Stimulated activated CD4-positive, alpha-beta T cell treated with anti-CD3 and anti-CD28 coated beads, Interleukin-1b, Interleukin-23, amount 100 ng/mL, for 4 hours (primary cell): ENCODE measurements around the gene FIP1L1.

Experiments used
- DNase-seq, 2 donors: peaks; one replicate each; pipeline ENCODE4 v3.0.0-alpha.2; 2020; ENCODE audit warnings: low read depth in 2 of 2

FIP1L1 gene

GRCh38 chr4:53476232-53477037 is 99.0 kb downstream of the FIP1L1 start:
- no peak for DNase-seq

DNA sequence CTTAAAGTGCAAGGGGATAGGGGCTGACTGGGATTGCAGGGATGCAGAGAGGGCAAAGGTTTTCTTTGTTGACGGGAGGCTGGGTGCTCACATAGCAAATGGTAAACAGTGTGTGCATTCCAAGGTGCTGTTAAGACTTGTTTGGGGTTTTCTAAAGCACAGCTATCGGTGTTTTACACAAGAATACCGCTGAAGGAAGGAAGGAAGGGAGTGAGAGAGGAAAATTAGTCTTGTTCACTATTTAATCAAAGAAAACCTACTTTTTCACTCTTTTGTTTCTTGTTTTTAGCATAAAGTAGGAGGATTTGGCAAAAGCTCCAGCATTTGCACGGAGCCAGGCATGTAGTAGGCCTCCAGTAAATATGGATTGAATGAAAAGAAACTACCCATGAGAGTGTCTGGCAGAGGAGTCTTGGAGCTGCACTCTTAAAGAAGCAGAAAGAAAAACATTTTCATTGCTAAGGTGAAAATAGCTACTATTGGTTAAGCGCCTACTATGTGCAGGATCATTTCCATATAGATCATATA is 99.7 kb downstream of the FIP1L1 start:
- no peak for DNase-seq

GRCh38 chr4:53477636-53478035 is 100.2 kb downstream of the FIP1L1 start:
- no peak for DNase-seq

GRCh38 chr4:53478671-53479456 is 101.4 kb downstream of the FIP1L1 start:
- no peak for DNase-seq

DNA sequence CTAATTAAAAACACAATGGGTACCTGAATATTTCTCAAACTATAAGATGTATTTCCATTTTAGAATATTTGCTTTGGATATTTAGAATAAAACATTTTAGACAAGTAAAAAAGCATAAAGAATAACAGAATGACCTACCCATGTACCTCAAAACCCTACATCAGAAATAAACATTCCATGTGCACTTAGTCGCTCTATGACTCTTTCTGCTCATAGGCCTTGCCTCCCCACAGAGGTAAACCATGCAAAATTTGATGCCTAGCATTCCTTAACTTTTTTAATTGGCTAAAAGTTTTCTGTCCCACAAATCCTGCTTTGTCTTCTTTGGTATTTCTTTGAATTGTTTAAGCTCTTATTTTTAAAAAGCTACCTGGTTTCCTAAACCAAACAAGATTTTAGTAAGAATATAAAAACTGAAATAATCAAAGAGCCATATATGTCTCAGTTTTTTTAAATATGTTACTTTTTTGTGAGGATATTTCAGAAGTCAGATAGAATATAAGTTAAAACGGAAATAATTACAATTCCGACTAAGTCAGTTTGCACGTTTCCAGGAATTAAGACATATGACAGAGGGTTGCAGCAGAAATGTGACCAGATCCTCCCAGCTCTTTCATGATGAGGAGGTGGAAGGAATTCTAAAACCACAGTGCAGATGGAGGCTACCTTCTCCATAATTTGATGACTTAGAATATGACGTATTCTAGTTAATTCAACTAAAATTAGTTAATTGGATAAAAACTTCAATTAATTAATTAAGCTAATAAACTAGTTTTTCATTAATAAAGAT is 102.5 kb downstream of the FIP1L1 start:
- no peak for DNase-seq

- DNase-seq: no peak
Observed at GRCh38 chr4:53480909-53481308, 103.5 kb downstream of the FIP1L1 start.

GRCh38 chr4:53481586-53481985 is 104.1 kb downstream of the FIP1L1 start:
- no peak for DNase-seq

DNA sequence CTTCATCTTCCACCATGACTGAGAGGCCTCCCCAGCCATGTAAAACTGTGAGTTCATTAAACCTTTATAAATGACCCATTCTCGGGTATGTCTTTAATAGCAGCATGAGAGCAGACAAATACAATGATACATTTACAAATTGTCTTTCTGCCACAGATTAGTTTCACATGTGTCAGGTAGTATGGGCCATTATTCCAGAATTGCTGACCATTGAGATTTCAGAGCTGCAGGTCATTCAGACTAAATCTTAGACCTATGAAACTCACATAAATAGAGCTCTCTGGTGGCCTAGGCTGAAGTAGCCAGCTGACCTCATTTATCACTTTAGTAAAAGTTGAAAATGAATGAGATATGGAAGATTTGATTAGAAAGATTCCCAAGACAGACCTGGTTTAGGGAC is 105.8 kb downstream of the FIP1L1 start:
- DNase-seq: no peak

DNA sequence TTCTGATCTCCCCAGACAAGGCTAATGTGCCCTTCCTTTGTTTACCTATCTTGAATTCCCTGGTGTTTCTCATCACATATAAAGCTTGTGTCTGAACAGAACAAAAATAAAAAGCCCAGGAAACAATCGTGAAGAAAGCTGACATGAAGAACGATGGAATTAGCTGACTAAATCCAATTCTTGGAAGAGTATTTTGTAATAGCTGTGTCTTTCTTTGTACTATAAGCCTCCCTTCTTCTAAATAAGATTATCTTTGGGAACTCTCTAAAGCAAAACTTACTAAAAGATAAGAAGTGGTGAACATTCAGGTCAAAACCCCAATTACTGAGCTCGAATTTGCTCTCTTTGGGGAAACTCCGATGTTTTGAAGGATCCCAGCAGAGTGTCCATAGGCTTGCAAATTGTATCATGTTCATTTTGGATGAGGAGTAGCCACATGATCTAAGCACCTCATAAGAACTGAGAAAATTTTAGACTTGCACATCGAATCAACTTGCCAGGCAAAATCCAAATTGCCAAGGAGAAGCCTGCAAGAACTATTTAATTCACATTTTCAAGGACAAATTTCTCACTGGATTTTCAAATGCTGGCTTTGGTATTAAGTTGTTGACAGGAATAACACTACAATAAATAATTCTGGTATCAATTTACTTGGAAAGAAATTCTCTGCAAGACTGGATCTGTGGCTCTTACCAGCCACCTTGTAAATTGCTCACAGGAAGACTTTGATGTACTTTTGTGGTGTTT is 107.6 kb downstream of the FIP1L1 start:
- no peak for DNase-seq

DNA sequence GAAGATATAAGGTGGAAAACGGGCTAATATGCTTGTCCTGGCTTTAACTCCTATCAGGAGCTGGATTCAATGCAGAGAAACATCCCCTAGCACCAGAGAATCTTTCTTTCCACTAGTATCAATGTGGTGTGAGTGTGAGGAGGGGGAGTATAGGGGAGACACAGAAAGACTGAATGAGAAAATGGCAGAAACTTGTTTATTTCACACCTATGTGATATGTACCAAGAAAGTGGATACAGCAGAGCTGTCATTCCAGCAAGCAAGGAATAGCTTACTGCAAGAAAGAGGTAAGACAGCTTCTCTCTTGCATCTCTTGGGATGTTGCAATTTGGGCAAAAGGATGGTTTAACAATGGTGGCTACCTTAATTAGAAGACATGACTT is 108.2 kb downstream of the FIP1L1 start:
- no peak for DNase-seq

- DNase-seq: no peak
Observed at GRCh38 chr4:53487766-53488165, 110.3 kb downstream of the FIP1L1 start.

- no peak for DNase-seq
Observed at GRCh38 chr4:53489279-53489889, 111.9 kb downstream of the FIP1L1 start.

GRCh38 chr4:53490161-53490956 is 112.9 kb downstream of the FIP1L1 start:
- no peak for DNase-seq

GRCh38 chr4:53490965-53491622 is 113.7 kb downstream of the FIP1L1 start:
- no peak for DNase-seq

DNA sequence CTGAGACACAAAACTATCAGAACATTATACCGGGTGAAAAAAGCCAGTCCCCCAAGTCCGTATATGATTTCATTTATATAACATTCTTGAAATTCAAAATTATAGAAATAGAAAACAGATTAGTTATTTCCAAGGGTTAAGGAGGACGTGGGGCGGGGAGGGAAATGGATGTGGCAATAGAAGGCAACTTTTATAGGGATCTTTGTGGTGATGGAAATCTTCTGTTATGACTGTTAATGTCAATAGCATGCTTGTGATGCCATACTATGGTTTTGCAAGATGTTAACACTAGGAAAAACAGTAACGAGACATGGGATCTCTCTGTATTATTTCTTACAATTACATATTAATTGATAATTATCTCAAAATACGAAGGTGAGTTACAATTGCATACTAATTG is 117.4 kb downstream of the FIP1L1 start:
- DNase-seq: no peak

- no peak for DNase-seq
Observed at GRCh38 chr4:53497487-53498244, 120.2 kb downstream of the FIP1L1 start.

- no peak for DNase-seq
Observed at GRCh38 chr4:53498706-53499105, 121.3 kb downstream of the FIP1L1 start.

DNA sequence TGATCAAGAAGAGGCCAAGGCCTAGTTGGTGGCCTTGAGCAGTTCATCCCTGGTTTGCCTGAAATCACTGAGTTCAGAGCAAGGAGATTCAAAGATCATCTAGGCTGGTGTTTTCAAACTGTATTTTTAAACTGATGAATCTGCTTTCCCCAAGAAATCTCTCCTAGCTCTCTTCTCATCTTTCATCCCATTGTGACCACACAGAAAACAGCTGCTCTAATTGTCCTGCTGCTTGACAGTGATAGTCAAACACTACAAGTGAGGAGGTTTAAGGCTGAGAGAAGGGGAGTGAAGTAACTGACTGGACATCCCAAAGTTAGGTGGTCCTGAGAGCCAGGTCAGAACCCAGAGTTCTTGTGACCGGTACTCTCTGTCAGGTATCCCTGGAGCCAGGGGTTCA is 122.3 kb downstream of the FIP1L1 start:
- no peak for DNase-seq

DNA sequence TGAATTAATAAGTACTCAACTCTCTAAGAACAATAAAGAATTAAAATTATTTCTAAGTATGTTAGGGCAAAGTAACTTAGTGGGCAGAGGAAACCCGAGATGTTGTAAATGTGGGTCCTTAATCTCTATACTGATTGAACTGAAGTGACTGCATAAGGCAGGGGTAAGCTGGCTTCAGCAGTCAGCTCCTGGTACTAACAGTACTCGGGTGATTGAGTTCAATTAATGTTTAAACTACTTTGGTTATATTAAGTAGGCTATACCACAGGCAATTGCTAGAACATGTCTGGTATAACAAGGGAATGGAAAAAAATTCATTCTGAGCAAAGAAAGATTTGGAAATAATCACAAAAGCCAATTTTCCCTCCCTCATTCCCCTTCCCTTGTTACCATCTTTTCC is 123.1 kb downstream of the FIP1L1 start:
- no peak for DNase-seq
